Breast epithelium (tissue), 3 donors: ENCODE data around the gene CRLF2.

Experiments
- CTCF ChIP-seq, 3 donors: fragments of 450-650 bp; IDR thresholded peaks; one replicate each; pipeline ENCODE4 v1.5.1; 2016 to 2017; ENCODE audit warnings: antibody characterized with exemption in 3 of 3, mild to moderate bottlenecking in 3 of 3, moderate library complexity in 3 of 3
- POLR2A ChIP-seq: fragments of 450-650 bp; IDR thresholded peaks from one replicate; pipeline ENCODE4 v1.6.1; 2016; ENCODE audit warnings: antibody characterized with exemption, mild to moderate bottlenecking, moderate library complexity

GRCh38 chrX:1163231-1163630 lies 49.2 kb downstream of the CRLF2 start:
- no peak for TF ChIP-seq CTCF (IDR thresholded peaks at IDR 0.05)
- no peak for TF ChIP-seq POLR2A
